H1 (cell line): ENCODE measurements around the gene UNC79. TPM values are rescaled to one million over a fixed set of nuclear protein-coding genes. Genes with fewer than 3 reads are reported as not detected.

ENCODE experiments used
- CTCF ChIA-PET: fragments of 300-600 bp; sonication (Branson Sonifier 250); formaldehyde crosslinking; loops from one replicate; lab custom pipeline; 2021; ENCODE audit not compliant: partially characterized antibody; lab: Charles Lee
- POLR2A ChIA-PET: fragments of 300-600 bp; sonication (Branson Sonifier 250); formaldehyde crosslinking; loops from one replicate; lab custom pipeline; 2021; ENCODE audit warnings: inconsistent platforms; ENCODE audit not compliant: partially characterized antibody; lab: Charles Lee
- DNase-seq, 2 experiments: peaks; one replicate each; pipeline versions ENCODE4 v3.0.0 to v3.0.0-alpha.2; 2010 to 2022; ENCODE audit warnings: low spot score in 2 of 2, low read depth in 1 of 2, mixed read lengths in 1 of 2
- FAIRE-seq: peaks from 2 replicates; lab custom pipeline; 2011; peaks lifted over from hg19 to GRCh38; lab: Jason Lieb, UNC
- H2AFZ ChIP-seq: 2 replicates; pipeline ENCODE4 v1.8.1; 2012; ENCODE audit warnings: low read length, inconsistent platforms
- H2AK5ac ChIP-seq: 2 replicates; pipeline ENCODE4 v1.6.1; 2013; ENCODE audit warnings: low read depth, low read length
- H2BK120ac ChIP-seq: replicated peaks from 2 replicates; pipeline ENCODE3; 2013; ENCODE audit warnings: low read depth, low read length, inconsistent platforms
- H2BK12ac ChIP-seq: 2 replicates; pipeline ENCODE4 v1.6.1; 2013; ENCODE audit warnings: low read depth, low read length
- H2BK15ac ChIP-seq: 2 replicates; pipeline ENCODE4 v1.6.1; 2013; ENCODE audit warnings: low read length
- H2BK20ac ChIP-seq: 2 replicates; pipeline ENCODE4 v1.6.1; 2013; ENCODE audit warnings: low read length
- H2BK5ac ChIP-seq: 2 replicates; pipeline ENCODE4 v1.6.1; 2013; ENCODE audit warnings: low read depth, low read length
- H3K14ac ChIP-seq: 2 replicates; pipeline ENCODE4 v1.6.1; 2013; ENCODE audit warnings: inconsistent platforms; ENCODE audit not compliant: insufficient read length
- H3K18ac ChIP-seq: 2 replicates; pipeline ENCODE4 v1.6.1; 2013; ENCODE audit warnings: low read length; ENCODE audit errors: extremely low read depth
- H3K23ac ChIP-seq: 2 replicates; pipeline ENCODE4 v1.6.1; 2013; ENCODE audit warnings: inconsistent platforms; ENCODE audit not compliant: insufficient read length
- H3K23me2 ChIP-seq: 2 replicates; pipeline ENCODE4 v1.6.1; 2013; ENCODE audit warnings: low read depth, low read length
- H3K27ac ChIP-seq: 2 replicates; pipeline ENCODE4 v1.6.1; 2011; ENCODE audit warnings: low read depth, low read length, inconsistent platforms
- H3K27me3 ChIP-seq, 4 experiments: replicated peaks in 1 of 4; 1 replicate in 1 of 4; 2 replicates in 3 of 4; pipeline versions ENCODE4 v1.6.1 to v1.8.1; 2011 to 2013; ENCODE audit warnings: low read length in 3 of 4, mild to moderate bottlenecking in 3 of 4, inconsistent platforms in 2 of 4, mixed read lengths in 2 of 4, moderate library complexity in 1 of 4; ENCODE audit not compliant: control insufficient read depth in 3 of 4, insufficient read depth in 3 of 4; ENCODE audit errors: extremely low read depth in 1 of 4
- H3K36me3 ChIP-seq, 4 experiments: 2 replicates each; pipeline versions ENCODE4 v1.6.1 to v1.8.1; 2011 to 2013; ENCODE audit warnings: mild to moderate bottlenecking in 4 of 4, low read length in 3 of 4, moderate library complexity in 2 of 4, control low read depth in 1 of 4, inconsistent platforms in 1 of 4; ENCODE audit not compliant: insufficient read depth in 4 of 4, control insufficient read depth in 2 of 4
- H3K4ac ChIP-seq: replicated peaks from 2 replicates; pipeline ENCODE3; 2013; ENCODE audit warnings: low read length, low read depth, mixed read lengths, inconsistent platforms; ENCODE audit not compliant: insufficient read length
- H3K4me1 ChIP-seq, 4 experiments: replicated peaks in 1 of 4; 1 replicate in 1 of 4; 2 replicates in 3 of 4; pipeline versions ENCODE4 v1.6.1 to v1.8.1; 2011 to 2013; ENCODE audit warnings: low read length in 3 of 4, inconsistent platforms in 2 of 4, mixed read lengths in 1 of 4; ENCODE audit not compliant: insufficient read depth in 4 of 4, control insufficient read depth in 3 of 4
- H3K4me2 ChIP-seq, 2 experiments: 2 replicates each; pipeline versions ENCODE4 v1.6.1 to v1.8.1; 2011 to 2013; ENCODE audit warnings: low read depth in 2 of 2, low read length in 2 of 2, control low read depth in 1 of 2, inconsistent platforms in 1 of 2, mild to moderate bottlenecking in 1 of 2; ENCODE audit not compliant: insufficient read depth in 1 of 2
- H3K4me3 ChIP-seq, 4 experiments: fragments of 200-600, 300-600 bp in 1 of 4; sonication (generic), shearing (Covaris generic), sonication (Bioruptor Twin) in 1 of 4; 2 replicates each; pipeline versions ENCODE4 v1.5.1 to v1.8.1; 2011 to 2016; ENCODE audit warnings: low read length in 4 of 4, low read depth in 3 of 4, control low read depth in 2 of 4, inconsistent platforms in 2 of 4, mild to moderate bottlenecking in 2 of 4, mixed read lengths in 1 of 4, moderate library complexity in 1 of 4; ENCODE audit not compliant: insufficient read depth in 2 of 4; ENCODE audit errors: extremely low read depth in 1 of 4
- H3K56ac ChIP-seq: replicated peaks from 2 replicates; pipeline ENCODE3; 2013; ENCODE audit warnings: low read depth, mild to moderate bottlenecking, mixed read lengths, low read length, inconsistent platforms; ENCODE audit not compliant: insufficient read length
- H3K79me1 ChIP-seq: 2 replicates; pipeline ENCODE4 v1.6.1; 2013; ENCODE audit warnings: low read depth, low read length, control low read depth
- H3K79me2 ChIP-seq, 2 experiments: 2 replicates each; pipeline versions ENCODE4 v1.6.1 to v1.8.1; 2012 to 2013; ENCODE audit warnings: low read length in 2 of 2, mild to moderate bottlenecking in 2 of 2, inconsistent platforms in 1 of 2; ENCODE audit not compliant: insufficient read depth in 2 of 2, control insufficient read depth in 1 of 2
- H3K9ac ChIP-seq, 4 experiments: replicated peaks in 1 of 4; 1 replicate in 1 of 4; 2 replicates in 3 of 4; pipeline versions ENCODE4 v1.6.1 to v1.8.1; 2011 to 2013; ENCODE audit warnings: low read depth in 3 of 4, low read length in 3 of 4, control low read depth in 2 of 4, mild to moderate bottlenecking in 2 of 4, moderate library complexity in 2 of 4, inconsistent platforms in 1 of 4; ENCODE audit errors: extremely low read depth in 1 of 4
- H3K9me3 ChIP-seq, 2 experiments: 2 replicates each; pipeline versions ENCODE4 v1.6.1 to v1.8.1; 2012 to 2013; ENCODE audit warnings: mild to moderate bottlenecking in 2 of 2, moderate library complexity in 2 of 2, control low read depth in 1 of 2, inconsistent platforms in 1 of 2, low read depth in 1 of 2, low read length in 1 of 2, mixed read lengths in 1 of 2; ENCODE audit not compliant: insufficient read depth in 2 of 2
- H4K20me1 ChIP-seq, 2 experiments: replicated peaks in 1 of 2; 2 replicates each; pipeline versions ENCODE3 to v1.8.1; 2011 to 2013; ENCODE audit warnings: inconsistent platforms in 2 of 2, low read length in 2 of 2, mild to moderate bottlenecking in 1 of 2; ENCODE audit not compliant: insufficient read depth in 2 of 2, control insufficient read depth in 1 of 2
- H4K5ac ChIP-seq: 2 replicates; pipeline ENCODE4 v1.6.1; 2013; ENCODE audit warnings: low read length, low read depth, mixed read lengths, inconsistent platforms; ENCODE audit not compliant: insufficient read length
- H4K8ac ChIP-seq: 2 replicates; pipeline ENCODE4 v1.8.0; 2013; ENCODE audit warnings: mild to moderate bottlenecking, moderate library complexity, low read length, inconsistent platforms; ENCODE audit not compliant: insufficient read depth; ENCODE audit errors: extremely low read depth
- H4K91ac ChIP-seq: replicated peaks from 2 replicates; pipeline ENCODE3; 2013; ENCODE audit warnings: low read length, mixed read lengths, inconsistent platforms; ENCODE audit not compliant: insufficient read length
- POLR2A ChIP-seq, 2 experiments: IDR thresholded peaks; 1 replicate in 1 of 2; 2 replicates in 1 of 2; pipeline ENCODE4 v1.6.1; 2011; ENCODE audit warnings: low read depth in 2 of 2, low read length in 2 of 2, mild to moderate bottlenecking in 2 of 2; ENCODE audit errors: control extremely low read depth in 1 of 2
- POLR2AphosphoS5 ChIP-seq: IDR thresholded peaks from 2 replicates; pipeline ENCODE4 v1.6.1; 2011; ENCODE audit warnings: low read depth, low read length
- SIX5 ChIP-seq: IDR thresholded peaks from 2 replicates; pipeline ENCODE4 v1.6.1; 2011; ENCODE audit warnings: mild to moderate bottlenecking, low read depth, low read length
- TAF7 ChIP-seq: optimal IDR thresholded peaks from 2 replicates; pipeline ENCODE3; 2011; ENCODE audit warnings: low read depth, mild to moderate bottlenecking, inconsistent platforms, low read length, moderate library complexity, borderline replicate concordance
- polyA plus RNA-seq, 7 experiments: library from polyadenylated mRNA; depleted of rRNA in 3 of 7; stranded (reverse) in 5 of 7; unstranded in 2 of 7; fragments of >200 nt in 5 of 7; fragments of 200-250 nt in 2 of 7; gene quantifications; 1 replicate in 5 of 7; 2 replicates in 1 of 7; 4 replicates in 1 of 7; pipeline versions ENCODE4 v1.2.1 to v1.2.3, GENCODE V29; 2011 to 2013; ENCODE audit warnings: missing spikeins in 2 of 7, mixed read lengths in 2 of 7
- total RNA-seq: library from RNA; stranded (reverse); fragmentation: NEBNext Ultra II Directional; extraction: Animal tissue kit (Norgen Biotek cat#: 25700); gene quantifications from 2 replicates; pipeline ENCODE4 v1.2.1, GENCODE V29; 2021

The UNC79 gene
- total and polyA plus RNA-seq, 2 of the 8 experiments (the other 6 are each of a cell fraction or from before 2014, with no cell fraction given) = 1.8 to 2.3 TPM

DNA sequence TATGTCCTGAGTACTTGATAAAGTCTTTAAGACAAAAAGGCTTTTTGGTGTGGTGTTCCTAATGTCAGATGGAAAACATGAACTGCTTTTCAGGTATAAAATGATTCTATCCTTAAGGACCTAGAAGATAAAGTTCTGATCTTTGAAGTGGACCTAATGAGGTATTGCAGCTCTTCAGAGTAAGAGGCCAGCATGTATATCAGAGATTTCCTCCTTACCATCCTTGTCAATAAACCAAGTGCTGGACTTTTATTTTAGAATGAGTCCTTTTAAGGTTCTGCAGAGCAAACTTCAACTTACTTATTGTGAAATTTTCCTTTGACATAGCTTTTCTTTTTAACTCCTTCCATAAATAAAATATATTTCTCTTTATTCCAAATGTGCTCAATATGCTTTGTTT, 50.1 kb downstream of the UNC79 start:
- H3K27ac ChIP-seq = no peak overlapping the region
- no peak for FAIRE-seq
- H3K4me1 ChIP-seq = peaks cover 0 to 3% (median 0%) of the 10 kb centered on the region in 4 experiments; a peak in 2 of 7 replicates
- no peak overlapping the region for H2AFZ ChIP-seq
- CTCF ChIA-PET = interaction anchor here (0.7 kb wide), 1 partner anchor 138 kb away, joined by 3 read pairs; no protein-coding TSS in a partner anchor
- H2BK120ac ChIP-seq = no peak overlapping the region
- H4K8ac ChIP-seq = no peak overlapping the region
- no peaks in the 10 kb centered on the region for H3K23me2 ChIP-seq
- H3K23ac ChIP-seq = no peak overlapping the region
- H3K18ac ChIP-seq = no peak overlapping the region
- H3K4me3 ChIP-seq = no peak overlapping the region
- H3K4me2 ChIP-seq = no peak overlapping the region
- DNase-seq = no peak
- H2BK20ac ChIP-seq = no peak overlapping the region
- H3K9ac ChIP-seq = no peak overlapping the region
- H3K79me2 ChIP-seq = no peaks in the 10 kb centered on the region
- no peaks in the 10 kb centered on the region; the same call in 1 of the 2 replicates for H3K79me1 ChIP-seq
- H4K5ac ChIP-seq = no peak overlapping the region
- H3K27me3 ChIP-seq = no peaks in the 10 kb centered on the region
- TF ChIP-seq TAF7 (peak; percentile 86), POLR2AphosphoS5 (0 out of 2 replicates have a peak, but pooled peaks have one; percentile 38), POLR2A (IDR thresholded peaks at IDR 0.05; ENCODE audit: control extremely low read depth in 1 of 2, low read depth in 2 of 2, low read length in 2 of 2) (peak in 1 of 2 experiments; percentile 44; a peak in 1 of 3 replicates), SIX5 (no peak)
- POLR2A ChIA-PET = interaction anchor here (1.1 to 1.6 kb wide), 3 partner anchors 11 to 143 kb away, joined by 3 to 4 read pairs (median 4); no protein-coding TSS in a partner anchor
- no peaks in the 10 kb centered on the region for H3K9me3 ChIP-seq
- H2BK5ac ChIP-seq = no peak overlapping the region
- no peak overlapping the region for H2BK15ac ChIP-seq
- no peak overlapping the region for H3K14ac ChIP-seq
- no peak overlapping the region for H3K56ac ChIP-seq
- H2BK12ac ChIP-seq = no peak overlapping the region
- H3K36me3 ChIP-seq = no peaks in the 10 kb centered on the region
- no peaks in the 10 kb centered on the region for H4K20me1 ChIP-seq
- H4K91ac ChIP-seq = no peak overlapping the region
- H2AK5ac ChIP-seq = no peak overlapping the region
- H3K4ac ChIP-seq = no peak overlapping the region
